Osteocyte (in vitro differentiated cells): ENCODE data around the gene ROR1. TPM values are rescaled to one million over a fixed set of nuclear protein-coding genes. Genes with fewer than 3 reads are reported as not detected.

Experiments
- DNase-seq: peaks from one replicate; pipeline ENCODE4 v3.0.0; 2021; ENCODE audit warnings: mixed read lengths; ENCODE audit not compliant: unreplicated experiment; ENCODE audit errors: extremely low spot score
- H3K27ac Mint-ChIP-seq: one replicate; pipeline ENCODE4 v1.8.0; 2021; ENCODE audit warnings: mild to moderate bottlenecking, mixed read lengths; ENCODE audit not compliant: unreplicated experiment
- H3K27me3 Mint-ChIP-seq: one replicate; pipeline ENCODE4 v1.8.0; 2021; ENCODE audit warnings: mixed read lengths; ENCODE audit not compliant: unreplicated experiment
- H3K36me3 Mint-ChIP-seq: one replicate; pipeline ENCODE4 v1.8.0; 2021; ENCODE audit warnings: mixed read lengths; ENCODE audit not compliant: unreplicated experiment
- H3K4me1 Mint-ChIP-seq: one replicate; pipeline ENCODE4 v1.8.0; 2021; ENCODE audit warnings: mixed read lengths; ENCODE audit not compliant: unreplicated experiment
- H3K4me3 Mint-ChIP-seq: one replicate; pipeline ENCODE4 v1.8.0; 2021; ENCODE audit warnings: mild to moderate bottlenecking, moderate library complexity, mixed read lengths; ENCODE audit not compliant: unreplicated experiment
- H3K9me3 Mint-ChIP-seq: one replicate; pipeline ENCODE4 v1.8.0; 2021; ENCODE audit warnings: mixed read lengths; ENCODE audit not compliant: unreplicated experiment
- total RNA-seq: library from RNA; stranded (reverse); gene quantifications from 2 replicates; pipeline ENCODE4 v1.2.1, GENCODE V29; 2021
- TF ChIP-seq, protein P1 (sequence below): fragments of 200-600 bp; sonication (generic); IDR thresholded peaks from 2 replicates; pipeline ENCODE4 v1.5.0; 2021; ENCODE audit warnings: antibody characterized with exemption, mild to moderate bottlenecking, moderate library complexity

ROR1 gene
- total RNA-seq, 1 donor from 2014 or later: 20.6 TPM

GRCh38 chr1:64192290-64192689 lies 418.5 kb downstream of the ROR1 start:
- Mint-ChIP-seq H3K36me3 (no peaks in the 10 kb centered on the region), H3K9me3 (no peaks in the 10 kb centered on the region), H3K4me1 (peaks cover 14% of the 10 kb centered on the region), H3K27ac (no peak overlapping the region), H3K4me3 (no peak overlapping the region), H3K27me3 (no peaks in the 10 kb centered on the region)
- no peak for DNase-seq
- TF ChIP-seq, protein P1, sequence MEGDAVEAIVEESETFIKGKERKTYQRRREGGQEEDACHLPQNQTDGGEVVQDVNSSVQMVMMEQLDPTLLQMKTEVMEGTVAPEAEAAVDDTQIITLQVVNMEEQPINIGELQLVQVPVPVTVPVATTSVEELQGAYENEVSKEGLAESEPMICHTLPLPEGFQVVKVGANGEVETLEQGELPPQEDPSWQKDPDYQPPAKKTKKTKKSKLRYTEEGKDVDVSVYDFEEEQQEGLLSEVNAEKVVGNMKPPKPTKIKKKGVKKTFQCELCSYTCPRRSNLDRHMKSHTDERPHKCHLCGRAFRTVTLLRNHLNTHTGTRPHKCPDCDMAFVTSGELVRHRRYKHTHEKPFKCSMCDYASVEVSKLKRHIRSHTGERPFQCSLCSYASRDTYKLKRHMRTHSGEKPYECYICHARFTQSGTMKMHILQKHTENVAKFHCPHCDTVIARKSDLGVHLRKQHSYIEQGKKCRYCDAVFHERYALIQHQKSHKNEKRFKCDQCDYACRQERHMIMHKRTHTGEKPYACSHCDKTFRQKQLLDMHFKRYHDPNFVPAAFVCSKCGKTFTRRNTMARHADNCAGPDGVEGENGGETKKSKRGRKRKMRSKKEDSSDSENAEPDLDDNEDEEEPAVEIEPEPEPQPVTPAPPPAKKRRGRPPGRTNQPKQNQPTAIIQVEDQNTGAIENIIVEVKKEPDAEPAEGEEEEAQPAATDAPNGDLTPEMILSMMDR: no peak

- Mint-ChIP-seq H3K4me3 (no peak overlapping the region), H3K27ac (peak overlapping the region; percentile 55), H3K4me1 (peaks cover 14% of the 10 kb centered on the region), H3K27me3 (no peaks in the 10 kb centered on the region), H3K36me3 (no peaks in the 10 kb centered on the region), H3K9me3 (no peaks in the 10 kb centered on the region)
- TF ChIP-seq, protein P1: no peak
- no peak for DNase-seq
Measured at GRCh38 chr1:64194168-64195080, 420.6 kb downstream of the ROR1 start.

DNA sequence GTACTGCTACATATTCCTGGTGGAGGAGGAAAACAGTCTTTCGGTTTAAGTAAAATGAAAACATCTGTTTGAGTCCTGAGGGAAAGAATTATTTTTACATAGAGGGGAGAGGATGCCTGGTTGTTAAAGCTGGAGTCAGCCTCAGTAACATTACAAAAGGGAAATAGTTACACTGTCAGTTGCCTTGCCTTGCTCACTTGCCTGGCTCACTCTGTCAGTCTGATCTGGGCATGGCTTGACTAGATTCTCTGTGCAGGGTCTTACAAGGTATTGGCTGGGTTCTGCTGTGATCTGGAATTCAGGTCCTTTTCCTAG lies 421.2 kb downstream of the ROR1 start:
- DNase-seq: no peak
- Mint-ChIP-seq H3K27ac (peak overlapping the region; percentile 55), H3K4me3 (no peak overlapping the region), H3K36me3 (no peaks in the 10 kb centered on the region), H3K4me1 (peaks cover 14% of the 10 kb centered on the region), H3K9me3 (no peaks in the 10 kb centered on the region), H3K27me3 (no peaks in the 10 kb centered on the region)
- TF ChIP-seq, protein P1: no peak

- H3K27me3 Mint-ChIP-seq: no peaks in the 10 kb centered on the region
- TF ChIP-seq, protein P1: no peak
- no peak for DNase-seq
- H3K9me3 Mint-ChIP-seq: no peaks in the 10 kb centered on the region
- peaks cover 14% of the 10 kb centered on the region for H3K4me1 Mint-ChIP-seq
- no peaks in the 10 kb centered on the region for H3K36me3 Mint-ChIP-seq
- no peak overlapping the region for H3K4me3 Mint-ChIP-seq
- H3K27ac Mint-ChIP-seq: no peak overlapping the region
Measured at GRCh38 chr1:64196074-64196870, 422.5 kb downstream of the ROR1 start.

- H3K4me1 Mint-ChIP-seq: peaks cover 14% of the 10 kb centered on the region
- no peaks in the 10 kb centered on the region for H3K27me3 Mint-ChIP-seq
- H3K9me3 Mint-ChIP-seq: no peaks in the 10 kb centered on the region
- no peak overlapping the region for H3K27ac Mint-ChIP-seq
- no peak for DNase-seq
- TF ChIP-seq, protein P1: no peak
- H3K36me3 Mint-ChIP-seq: no peaks in the 10 kb centered on the region
- H3K4me3 Mint-ChIP-seq: no peak overlapping the region
Measured at GRCh38 chr1:64197076-64197475, 423.3 kb downstream of the ROR1 start.
